NB4 (cell line): ENCODE results near the gene EML3.

ENCODE experiments used
- CTCF ChIP-seq: IDR thresholded peaks from one replicate; pipeline ENCODE4 v1.5.1; 2012; ENCODE audit warnings: low read depth, low read length
- MAX ChIP-seq: IDR thresholded peaks from 2 replicates; pipeline ENCODE4 v1.6.1; 2011; ENCODE audit warnings: low read depth, low read length
- MYC ChIP-seq: IDR thresholded peaks from 2 replicates; pipeline ENCODE4 v1.6.1; 2011; ENCODE audit warnings: low read depth, low read length
- POLR2A ChIP-seq: IDR thresholded peaks from 2 replicates; pipeline ENCODE4 v1.6.1; 2011; ENCODE audit warnings: mild to moderate bottlenecking; ENCODE audit not compliant: insufficient read length; ENCODE audit errors: extremely low read depth

DNA sequence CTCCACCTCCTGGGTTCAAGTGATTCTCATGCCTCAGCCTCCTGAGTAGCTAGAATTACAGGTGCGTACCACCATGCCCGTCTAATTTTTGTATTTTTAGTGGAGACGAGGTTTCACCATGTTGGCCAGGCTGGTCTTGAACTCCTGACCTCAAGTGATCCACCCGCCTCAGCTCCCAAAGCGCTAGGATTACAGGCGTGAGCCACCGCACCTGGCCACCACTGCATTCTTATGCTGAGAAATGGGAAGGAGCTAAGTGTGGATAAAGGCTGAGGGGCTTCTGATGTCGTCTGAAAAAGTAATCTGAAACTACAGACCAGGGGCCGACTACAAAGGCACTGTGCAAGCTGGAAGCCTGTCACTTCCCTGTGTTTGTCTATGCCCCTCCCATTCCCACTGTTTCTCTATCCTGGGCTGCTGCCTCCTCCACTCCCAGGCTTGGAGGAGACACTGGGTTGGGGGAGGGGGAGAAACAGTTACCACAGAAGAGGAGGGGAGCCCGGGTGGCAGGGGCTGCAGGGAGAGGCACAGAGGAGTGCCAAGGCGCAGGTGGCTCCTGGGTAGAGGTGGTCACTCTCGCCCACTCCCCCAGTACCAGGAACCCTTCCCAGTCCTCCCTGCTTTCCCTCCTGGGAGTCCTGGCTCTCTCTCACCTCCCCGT is 8.0 kb downstream of the EML3 start:
- no peak for TF ChIP-seq MYC
- no peak for TF ChIP-seq CTCF
- TF ChIP-seq POLR2A = no peak
- TF ChIP-seq MAX = no peak
